Measurements from ENCODE around the gene LAMB3. TPM values are rescaled to one million over a fixed set of nuclear protein-coding genes. Genes with fewer than 3 reads are reported as not detected.

Gene LAMB3
- total RNA-seq, 2 experiments from 2014 or later = 0.83 to 0.96 TPM

- no peaks in the 10 kb centered on the region for H3K36me3 Mint-ChIP-seq
- POLR2A ChIA-PET = no interaction called here
- H3K4me3 Mint-ChIP-seq = no peak overlapping the region
- no peak overlapping the region for H3K27ac Mint-ChIP-seq
- H3K9me3 Mint-ChIP-seq = no peaks in the 10 kb centered on the region
- H3K4me1 Mint-ChIP-seq = peaks cover 2% of the 10 kb centered on the region
- peaks cover 7% of the 10 kb centered on the region for H3K27me3 Mint-ChIP-seq
- DNase-seq (no peak), ATAC-seq (ENCODE audit: low read depth) (no peak)
Observed at GRCh38 chr1:209624558-209625549, 27.4 kb downstream of the LAMB3 start.

GRCh38 chr1:209622841-209623829 lies 29.1 kb downstream of the LAMB3 start:
- POLR2A ChIA-PET = no interaction called here
- Mint-ChIP-seq H3K4me1 (peaks cover 2% of the 10 kb centered on the region), H3K4me3 (no peak overlapping the region), H3K27ac (no peak overlapping the region), H3K9me3 (no peaks in the 10 kb centered on the region), H3K36me3 (no peaks in the 10 kb centered on the region), H3K27me3 (peaks cover 4% of the 10 kb centered on the region)
- ATAC-seq (ENCODE audit: low read depth) = no peak
- no peak for DNase-seq

DNA sequence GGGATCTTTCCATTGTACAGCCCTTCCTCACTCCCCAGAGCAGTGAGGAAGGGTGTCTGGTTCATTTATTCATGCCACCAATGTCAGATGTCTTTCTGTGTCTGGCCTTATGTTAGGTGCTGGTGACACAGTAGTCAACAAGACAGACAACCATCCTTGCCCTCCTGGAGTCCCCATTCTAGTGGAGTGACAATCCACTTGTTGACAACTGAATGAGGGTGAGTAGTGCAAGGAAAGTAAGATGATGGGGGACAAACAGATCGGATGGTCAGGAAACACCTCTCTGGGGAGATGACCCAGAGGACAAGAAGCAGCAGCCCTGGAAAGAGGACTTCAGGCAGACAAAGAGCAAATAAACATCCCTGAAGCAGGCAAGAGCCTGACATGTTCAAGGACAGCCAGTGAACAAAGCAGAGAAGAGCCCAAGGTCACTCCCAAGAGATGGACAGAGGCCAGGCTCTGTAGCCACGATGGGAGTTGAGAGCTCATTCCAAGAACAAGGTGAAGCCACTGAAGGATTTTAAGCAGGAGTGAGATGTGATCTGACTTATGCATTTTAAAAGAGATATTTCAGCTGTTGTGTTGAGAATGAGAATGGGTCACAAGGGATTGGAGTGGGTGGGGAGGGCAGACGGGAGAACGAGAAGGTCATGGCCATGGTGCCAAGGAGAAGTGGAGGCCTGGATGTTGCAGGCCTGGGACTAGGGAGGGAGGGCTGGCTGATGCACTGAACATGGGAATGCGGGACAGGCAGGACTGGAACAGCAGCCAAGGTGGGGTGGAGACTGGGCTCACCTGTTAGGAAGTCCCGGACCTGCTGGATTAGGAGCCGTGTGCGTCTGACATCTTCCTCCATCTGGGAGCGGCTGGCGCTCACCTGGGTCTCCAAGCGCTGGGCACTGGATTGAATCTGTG lies 30.2 kb downstream of the LAMB3 start:
- DNase-seq (no peak), ATAC-seq (ENCODE audit: low read depth) (no peak)
- Mint-ChIP-seq H3K4me3 (no peak overlapping the region), H3K27me3 (peaks cover 4% of the 10 kb centered on the region), H3K9me3 (no peaks in the 10 kb centered on the region), H3K4me1 (no peaks in the 10 kb centered on the region), H3K27ac (no peak overlapping the region), H3K36me3 (no peaks in the 10 kb centered on the region)
- POLR2A ChIA-PET = no interaction called here

GRCh38 chr1:209621286-209621685 lies 30.9 kb downstream of the LAMB3 start:
- no peak for DNase-seq
- H3K9me3 Mint-ChIP-seq = no peaks in the 10 kb centered on the region
- POLR2A ChIA-PET = no interaction called here
- H3K36me3 Mint-ChIP-seq = no peaks in the 10 kb centered on the region
- no peak overlapping the region for H3K4me3 Mint-ChIP-seq
- ATAC-seq (ENCODE audit: low read depth) = no peak
- H3K27ac Mint-ChIP-seq = no peak overlapping the region
- no peaks in the 10 kb centered on the region for H3K4me1 Mint-ChIP-seq
- H3K27me3 Mint-ChIP-seq = peaks cover 4% of the 10 kb centered on the region

- Mint-ChIP-seq H3K27me3 (peaks cover 4% of the 10 kb centered on the region), H3K36me3 (no peaks in the 10 kb centered on the region), H3K9me3 (no peaks in the 10 kb centered on the region), H3K4me1 (no peaks in the 10 kb centered on the region), H3K27ac (no peak overlapping the region), H3K4me3 (no peak overlapping the region)
- DNase-seq = no peak
- POLR2A ChIA-PET = no interaction called here
- no peak for ATAC-seq (ENCODE audit: low read depth)
Observed at GRCh38 chr1:209620487-209620884, 31.7 kb downstream of the LAMB3 start.

DNA sequence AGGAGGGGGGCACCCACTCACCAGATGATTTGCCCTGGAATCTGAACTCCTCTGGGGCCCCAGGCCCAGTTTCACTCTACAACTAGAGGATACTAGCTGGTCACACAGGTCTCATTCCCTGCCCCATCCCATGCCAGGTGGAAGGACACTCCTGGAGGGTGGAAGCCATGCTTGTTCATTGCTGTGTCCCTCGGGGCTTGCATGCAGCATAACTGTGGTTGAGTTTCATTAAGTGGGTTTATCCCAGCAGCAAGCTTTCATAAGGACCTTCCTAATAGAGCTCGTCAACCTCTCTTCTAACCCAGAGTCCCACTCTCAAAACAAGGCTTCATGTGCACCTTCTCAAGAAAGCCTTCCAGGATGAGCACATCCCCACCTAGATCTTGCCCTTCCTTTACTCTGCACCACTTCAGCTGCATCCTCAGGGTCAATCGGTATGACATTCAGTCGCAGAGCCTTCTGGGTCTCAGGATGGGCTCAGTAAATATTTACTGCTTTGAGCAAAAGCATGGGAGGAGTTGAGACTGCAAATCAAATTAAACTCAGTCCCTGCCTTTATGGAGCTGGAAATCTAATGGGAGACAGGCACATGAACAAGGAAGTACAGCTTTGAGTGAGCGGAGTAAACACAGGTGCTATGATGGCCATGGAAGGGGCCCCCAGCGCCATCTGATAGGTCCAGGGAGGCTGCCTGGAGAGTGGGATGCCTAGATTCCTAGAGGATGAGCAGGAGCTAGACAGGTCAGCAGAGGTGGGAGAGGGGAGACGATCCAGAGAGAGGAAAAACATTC lies 32.3 kb downstream of the LAMB3 start:
- POLR2A ChIA-PET = no interaction called here
- Mint-ChIP-seq H3K27me3 (peaks cover 4% of the 10 kb centered on the region), H3K36me3 (no peaks in the 10 kb centered on the region), H3K27ac (no peak overlapping the region), H3K4me1 (no peaks in the 10 kb centered on the region), H3K9me3 (no peaks in the 10 kb centered on the region), H3K4me3 (no peak overlapping the region)
- ATAC-seq (ENCODE audit: low read depth) (no peak), DNase-seq (no peak)

- Mint-ChIP-seq H3K4me3 (no peak overlapping the region), H3K9me3 (no peaks in the 10 kb centered on the region), H3K36me3 (no peaks in the 10 kb centered on the region), H3K27me3 (peaks cover 1% of the 10 kb centered on the region), H3K27ac (no peak overlapping the region), H3K4me1 (no peaks in the 10 kb centered on the region)
- POLR2A ChIA-PET = no interaction called here
- ATAC-seq (ENCODE audit: low read depth) = no peak
- DNase-seq = no peak
Observed at GRCh38 chr1:209618756-209619420, 33.3 kb downstream of the LAMB3 start.

GRCh38 chr1:209618291-209618690 lies 33.9 kb downstream of the LAMB3 start:
- no peaks in the 10 kb centered on the region for H3K36me3 Mint-ChIP-seq
- no peak for ATAC-seq (ENCODE audit: low read depth)
- H3K27ac Mint-ChIP-seq = no peak overlapping the region
- H3K9me3 Mint-ChIP-seq = no peaks in the 10 kb centered on the region
- H3K4me3 Mint-ChIP-seq = no peak overlapping the region
- H3K27me3 Mint-ChIP-seq = no peaks in the 10 kb centered on the region
- DNase-seq = no peak
- no peaks in the 10 kb centered on the region for H3K4me1 Mint-ChIP-seq
- POLR2A ChIA-PET = no interaction called here

- H3K27me3 Mint-ChIP-seq = no peaks in the 10 kb centered on the region
- H3K4me3 Mint-ChIP-seq = no peak overlapping the region
- ATAC-seq (ENCODE audit: low read depth) (no peak), DNase-seq (no peak)
- H3K4me1 Mint-ChIP-seq = peaks cover 1% of the 10 kb centered on the region
- H3K9me3 Mint-ChIP-seq = no peaks in the 10 kb centered on the region
- no peak overlapping the region for H3K27ac Mint-ChIP-seq
- no peaks in the 10 kb centered on the region for H3K36me3 Mint-ChIP-seq
- POLR2A ChIA-PET = no interaction called here
Observed at GRCh38 chr1:209617755-209618154, 34.5 kb downstream of the LAMB3 start.

DNA sequence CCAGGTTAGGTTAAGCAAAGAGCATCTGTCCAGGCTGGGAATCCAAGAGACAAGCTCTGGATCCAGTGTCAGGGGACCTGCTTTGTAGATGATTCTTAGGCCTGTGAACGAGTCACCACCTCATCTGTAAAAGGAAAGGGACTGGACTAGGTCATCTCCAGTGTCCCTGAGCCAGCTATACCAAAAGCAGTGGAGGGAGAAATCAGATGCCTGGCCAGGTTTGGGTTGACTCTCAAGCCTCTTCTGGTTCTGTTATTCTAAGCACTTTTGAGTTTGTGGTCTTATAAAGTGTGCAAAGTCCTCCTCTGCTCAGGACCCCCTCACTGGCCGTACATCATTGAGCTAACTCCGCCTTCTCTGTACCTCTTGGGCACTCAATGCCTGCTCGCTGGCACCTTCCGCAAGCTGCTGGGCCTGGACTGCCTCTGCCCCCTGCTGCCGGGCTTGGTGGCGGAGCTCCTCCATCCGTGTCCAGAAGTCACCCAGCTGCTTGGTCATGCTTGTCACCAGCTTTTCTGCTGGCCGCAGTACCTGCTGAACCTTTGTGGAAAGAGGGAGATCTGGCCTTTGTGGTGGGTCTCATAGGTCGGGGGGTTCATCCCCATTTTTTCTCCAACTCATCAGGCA lies 35.1 kb downstream of the LAMB3 start:
- no peak overlapping the region for H3K27ac Mint-ChIP-seq
- POLR2A ChIA-PET = no interaction called here
- peaks cover 6% of the 10 kb centered on the region for H3K4me1 Mint-ChIP-seq
- no peaks in the 10 kb centered on the region for H3K27me3 Mint-ChIP-seq
- DNase-seq (no peak), ATAC-seq (ENCODE audit: low read depth) (no peak)
- H3K9me3 Mint-ChIP-seq = no peaks in the 10 kb centered on the region
- no peak overlapping the region for H3K4me3 Mint-ChIP-seq
- no peaks in the 10 kb centered on the region for H3K36me3 Mint-ChIP-seq

- no peaks in the 10 kb centered on the region for H3K27me3 Mint-ChIP-seq
- DNase-seq = no peak
- no peaks in the 10 kb centered on the region for H3K36me3 Mint-ChIP-seq
- POLR2A ChIA-PET = interaction anchor here (0.6 kb wide), 1 partner anchor 1529 kb away, joined by 4 read pairs; no protein-coding TSS in a partner anchor
- ATAC-seq (ENCODE audit: low read depth) = no peak
- H3K4me1 Mint-ChIP-seq = peaks cover 8% of the 10 kb centered on the region
- H3K9me3 Mint-ChIP-seq = no peaks in the 10 kb centered on the region
- H3K4me3 Mint-ChIP-seq = no peak overlapping the region
- H3K27ac Mint-ChIP-seq = no peak overlapping the region
Observed at GRCh38 chr1:209616366-209617046, 35.7 kb downstream of the LAMB3 start.
